Hematopoietic multipotent progenitor cell treated with erythropoietin and hydrocortisone succinate and interleukin-3 and kit ligand, for 17 days (in vitro differentiated cells): ENCODE measurements around the gene MPDZ.

ENCODE experiments used
- DNase-seq: peaks from one replicate; pipeline ENCODE4 v3.0.0-alpha.2; 2015; ENCODE audit warnings: low spot score

MPDZ gene

GRCh38 chr9:13179257-13179656 lies 100.2 kb downstream of the MPDZ start:
- DNase-seq: no peak

DNA sequence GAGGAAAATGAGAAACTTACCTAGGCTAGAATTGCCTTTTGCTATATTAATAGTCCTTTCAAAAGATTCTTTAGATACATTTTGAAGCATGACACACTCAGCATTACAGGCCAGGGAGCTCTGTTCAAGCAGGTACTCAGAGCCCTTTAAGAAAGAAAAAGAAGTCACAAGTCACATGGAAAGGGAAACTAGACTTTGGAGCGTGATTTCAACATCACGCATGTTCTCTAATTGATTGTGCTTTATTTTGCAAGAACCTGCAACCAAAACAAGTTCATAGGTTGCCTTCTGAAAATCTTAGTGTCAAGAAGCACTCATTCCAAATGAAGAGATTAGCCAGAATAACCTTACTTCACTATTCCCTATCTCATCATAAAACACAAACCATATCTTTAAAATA lies 103.8 kb downstream of the MPDZ start:
- no peak for DNase-seq

DNA sequence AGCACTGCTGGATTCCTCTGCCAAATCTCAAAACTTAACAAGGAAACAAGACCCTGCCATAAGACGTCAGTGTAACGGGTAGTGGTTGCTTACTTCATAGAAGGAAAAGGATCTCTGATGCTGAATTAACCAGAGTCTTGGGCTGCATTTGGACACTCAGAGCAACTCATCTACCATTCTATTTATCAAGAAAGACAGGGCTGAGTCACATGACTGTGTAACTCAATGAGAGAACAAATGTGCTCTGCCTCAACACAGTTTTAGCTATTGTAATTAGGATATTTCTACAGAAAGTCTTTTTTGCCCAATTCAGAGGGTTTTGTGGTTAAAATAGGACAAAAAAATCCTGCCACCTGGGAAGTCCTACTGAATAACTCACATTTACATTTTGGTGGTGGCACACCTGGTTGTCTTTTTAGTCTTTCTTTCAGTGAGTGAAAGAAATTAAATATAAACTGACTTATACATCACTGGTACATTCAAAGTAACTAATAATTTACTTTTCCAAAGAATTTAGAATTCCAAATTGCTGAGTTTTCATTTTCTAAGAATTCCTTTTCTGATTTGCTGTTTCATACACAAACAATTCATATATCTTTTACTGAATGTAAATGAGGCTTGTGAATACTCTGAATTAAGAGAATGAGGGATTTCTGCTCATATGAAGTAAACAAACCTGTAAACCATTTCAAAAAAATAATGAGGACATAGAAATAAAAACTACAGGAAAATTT lies 104.4 kb downstream of the MPDZ start:
- no peak for DNase-seq

- no peak for DNase-seq
Measured at GRCh38 chr9:13173553-13173952, 105.9 kb downstream of the MPDZ start.

DNA sequence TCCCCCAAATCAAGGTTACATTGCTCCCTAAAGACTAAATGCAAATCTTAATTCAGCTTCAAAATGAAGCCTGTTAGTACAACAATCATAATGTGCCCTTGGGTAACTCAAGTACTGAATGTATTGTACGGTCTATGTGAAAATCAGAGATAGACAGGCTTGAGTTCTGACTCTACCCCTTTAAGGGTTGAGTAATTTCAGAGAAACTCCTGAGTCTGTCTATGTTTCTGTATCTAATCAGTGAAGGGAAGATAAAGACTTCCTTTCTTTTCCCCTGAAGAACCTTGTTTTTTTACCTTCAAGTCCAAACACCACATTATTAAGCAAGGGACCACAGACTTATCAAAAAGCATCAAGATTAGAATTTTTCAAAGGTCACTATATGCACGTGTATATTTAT lies 108.2 kb downstream of the MPDZ start:
- no peak for DNase-seq

DNA sequence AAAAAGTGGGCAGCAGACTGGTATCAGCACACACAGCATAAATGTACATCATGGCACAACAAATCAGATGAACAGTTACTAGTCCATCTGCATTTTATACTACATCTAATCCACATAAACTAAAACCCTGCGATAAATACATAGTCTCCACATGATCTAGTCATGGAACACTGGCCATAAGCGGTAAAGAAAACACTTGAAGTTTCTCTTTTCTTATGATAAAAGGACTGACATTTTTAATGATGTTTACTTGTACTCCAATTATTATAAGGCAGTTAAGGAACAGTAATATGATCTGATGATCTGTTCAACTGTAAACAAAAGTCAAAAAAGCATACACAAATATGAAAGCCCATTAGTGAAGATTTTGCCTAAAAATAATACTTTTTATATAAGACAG lies 112.5 kb downstream of the MPDZ start:
- no peak for DNase-seq

- no peak for DNase-seq
Measured at GRCh38 chr9:13165956-13166355, 113.5 kb downstream of the MPDZ start.

DNA sequence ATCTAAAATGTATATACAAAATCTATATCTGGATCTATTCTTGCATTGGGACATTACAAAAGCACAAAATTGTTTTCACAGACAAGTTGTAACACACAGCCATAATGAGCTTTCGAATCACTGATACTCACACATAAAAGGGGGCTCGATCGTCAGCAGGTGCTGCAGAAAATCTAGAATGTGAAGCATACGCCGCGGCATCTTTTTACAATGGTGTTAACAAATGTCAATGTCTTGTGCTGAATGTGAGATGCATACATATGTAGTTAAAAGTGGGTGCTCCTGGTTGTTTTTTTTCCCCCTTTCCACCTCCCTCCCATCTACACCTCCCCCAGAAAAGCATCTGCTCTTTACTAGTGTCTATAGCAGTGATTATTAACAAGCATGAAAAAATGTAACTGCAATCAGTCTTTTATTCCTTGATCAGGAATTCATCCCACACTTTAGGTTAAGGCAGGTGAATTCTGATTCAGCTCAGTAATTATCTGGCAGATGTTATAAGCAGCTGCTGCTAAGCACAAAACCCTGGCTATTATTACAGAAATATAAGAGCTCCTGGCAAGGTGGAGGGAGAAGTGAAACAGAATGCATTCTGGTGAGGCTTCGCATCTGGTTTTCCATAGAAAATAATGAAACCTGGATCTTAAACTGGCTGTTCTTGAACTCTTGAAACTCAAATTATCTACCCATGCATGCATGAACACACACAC lies 114.1 kb downstream of the MPDZ start:
- DNase-seq: no peak

GRCh38 chr9:13163946-13164345 lies 115.5 kb downstream of the MPDZ start:
- DNase-seq: no peak

DNA sequence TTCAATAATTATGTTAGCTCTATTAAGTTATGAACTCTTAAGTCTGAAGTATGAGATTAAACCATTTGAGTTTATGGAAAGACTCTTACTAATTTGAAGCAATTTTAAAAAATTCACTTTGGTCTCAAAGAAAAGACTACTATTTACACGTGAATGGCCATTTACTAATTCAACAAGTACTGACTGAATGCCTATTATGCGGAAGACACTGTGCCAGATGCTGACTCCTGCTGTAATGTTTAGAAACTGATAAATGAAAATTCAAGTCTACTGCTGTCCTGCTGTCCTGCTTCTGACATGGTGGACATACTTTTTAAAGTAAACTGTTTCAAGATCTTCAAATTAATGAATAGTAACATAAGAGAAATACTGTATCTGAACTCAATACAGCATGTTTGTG lies 116.2 kb downstream of the MPDZ start:
- DNase-seq: no peak

- DNase-seq: no peak
Measured at GRCh38 chr9:13160051-13160450, 119.4 kb downstream of the MPDZ start.

DNA sequence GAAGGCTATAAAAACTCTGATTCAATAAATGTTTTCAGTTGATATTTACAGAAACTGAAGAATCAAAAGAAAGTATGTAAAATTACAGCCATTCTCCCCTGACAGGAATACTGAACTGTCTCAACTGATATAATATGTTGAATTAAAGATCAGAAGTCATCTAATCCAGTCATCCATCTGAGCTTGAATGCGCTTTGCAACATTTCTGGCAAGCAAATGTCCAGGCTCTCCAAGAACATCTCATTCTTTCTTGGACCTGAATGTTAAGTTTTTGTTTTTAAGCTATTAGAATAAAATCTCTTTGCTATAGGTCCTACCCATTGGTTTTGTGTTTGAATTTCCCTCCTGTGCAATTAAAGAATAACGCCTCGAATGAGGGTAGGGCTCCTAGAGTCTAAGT lies 120.5 kb downstream of the MPDZ start:
- no peak for DNase-seq

DNA sequence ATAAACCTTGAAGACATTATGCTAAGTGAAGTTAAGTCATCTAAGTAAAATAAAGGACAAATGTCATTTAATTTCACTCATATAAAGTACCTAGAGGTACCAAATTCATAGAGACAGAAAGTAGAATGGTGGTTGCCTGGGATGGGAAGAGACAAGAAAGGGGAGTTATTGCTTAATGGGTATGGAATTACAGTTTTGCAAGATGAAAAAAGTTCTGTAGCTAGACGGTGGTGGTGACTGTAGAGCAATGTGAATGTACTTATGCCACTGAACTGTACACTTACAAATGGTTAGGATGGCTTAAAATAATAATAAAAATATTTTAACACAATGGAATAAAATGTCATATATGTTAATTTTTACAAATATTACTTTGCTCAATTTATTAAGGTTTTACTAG lies 128.0 kb downstream of the MPDZ start:
- DNase-seq: no peak

DNA sequence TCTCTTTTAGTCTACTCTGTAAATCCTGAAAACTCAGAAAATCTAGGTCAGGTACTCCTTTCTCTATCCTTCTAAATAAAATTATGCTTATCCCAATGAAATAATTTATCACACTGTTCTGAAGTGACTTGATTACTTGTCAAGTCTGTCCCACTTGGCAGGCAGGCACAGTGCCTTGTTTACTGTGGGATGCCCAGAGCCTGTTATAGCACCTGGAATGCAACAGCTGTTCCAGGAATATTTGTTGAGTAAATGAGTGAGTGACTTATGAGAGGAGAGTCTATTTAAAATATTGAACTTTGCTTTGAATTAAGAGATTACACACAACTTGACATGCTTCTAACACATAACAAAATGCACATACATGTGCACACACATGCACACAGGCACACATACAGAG lies 130.0 kb downstream of the MPDZ start:
- no peak for DNase-seq

GRCh38 chr9:13146840-13147239 lies 132.7 kb downstream of the MPDZ start:
- DNase-seq: no peak

- no peak for DNase-seq
Measured at GRCh38 chr9:13145340-13145739, 134.2 kb downstream of the MPDZ start.

- DNase-seq: no peak
Measured at GRCh38 chr9:13144166-13144775, 135.2 kb downstream of the MPDZ start.

- DNase-seq: no peak
Measured at GRCh38 chr9:13143281-13143680, 136.2 kb downstream of the MPDZ start.

DNA sequence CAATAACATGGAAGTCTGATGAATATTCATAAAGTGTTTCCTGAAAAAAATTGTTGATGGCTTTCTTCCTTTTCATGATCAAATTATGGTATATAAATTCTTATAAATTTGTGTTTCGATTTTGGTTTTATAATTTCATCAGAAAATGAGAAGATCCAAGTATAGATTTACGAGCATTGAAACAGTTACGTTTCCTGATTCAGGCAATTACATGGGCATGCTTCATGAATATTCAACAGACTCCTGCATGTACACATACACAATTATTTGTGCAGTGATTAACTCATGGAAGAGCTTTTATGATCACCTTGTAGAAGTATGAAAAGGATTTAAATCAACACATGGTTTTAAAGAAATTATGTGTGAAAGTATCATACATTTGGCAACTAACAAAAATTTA lies 136.7 kb downstream of the MPDZ start:
- DNase-seq: no peak

GRCh38 chr9:13141629-13142028 lies 137.9 kb downstream of the MPDZ start:
- no peak for DNase-seq

DNA sequence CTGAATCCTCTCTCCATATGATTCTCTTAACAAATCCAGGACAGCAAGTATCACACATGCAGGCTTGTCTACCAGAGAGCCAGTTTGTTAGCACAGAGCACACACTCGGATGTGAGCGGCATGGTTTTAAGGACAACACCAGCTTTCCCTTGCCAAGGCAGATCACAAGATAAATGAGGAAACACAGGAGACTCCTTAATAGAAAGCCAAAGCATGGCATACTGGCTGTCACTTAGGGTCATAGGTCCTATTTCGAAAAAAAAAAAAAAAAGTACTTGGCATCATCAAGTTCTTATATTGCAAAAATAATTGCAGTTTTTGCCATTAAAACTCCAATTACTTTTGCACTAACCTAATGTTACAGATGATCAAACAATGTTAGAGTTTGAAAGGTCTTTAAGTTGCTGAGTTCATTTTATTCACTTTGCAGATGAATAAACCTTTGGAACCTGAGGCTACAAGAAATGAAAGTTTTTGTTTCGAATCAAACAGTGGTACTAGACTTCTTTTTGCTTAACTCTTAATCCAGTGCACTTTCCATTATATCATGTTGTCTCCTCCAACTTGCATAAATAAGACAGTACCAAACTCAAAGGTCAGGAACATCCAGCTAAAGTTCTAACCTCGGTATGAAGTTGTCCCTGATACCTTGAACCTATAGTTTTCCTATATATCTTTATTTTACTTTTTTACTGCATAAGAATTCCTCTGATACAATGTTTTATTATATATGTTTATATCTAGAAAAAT lies 138.5 kb downstream of the MPDZ start:
- no peak for DNase-seq

DNA sequence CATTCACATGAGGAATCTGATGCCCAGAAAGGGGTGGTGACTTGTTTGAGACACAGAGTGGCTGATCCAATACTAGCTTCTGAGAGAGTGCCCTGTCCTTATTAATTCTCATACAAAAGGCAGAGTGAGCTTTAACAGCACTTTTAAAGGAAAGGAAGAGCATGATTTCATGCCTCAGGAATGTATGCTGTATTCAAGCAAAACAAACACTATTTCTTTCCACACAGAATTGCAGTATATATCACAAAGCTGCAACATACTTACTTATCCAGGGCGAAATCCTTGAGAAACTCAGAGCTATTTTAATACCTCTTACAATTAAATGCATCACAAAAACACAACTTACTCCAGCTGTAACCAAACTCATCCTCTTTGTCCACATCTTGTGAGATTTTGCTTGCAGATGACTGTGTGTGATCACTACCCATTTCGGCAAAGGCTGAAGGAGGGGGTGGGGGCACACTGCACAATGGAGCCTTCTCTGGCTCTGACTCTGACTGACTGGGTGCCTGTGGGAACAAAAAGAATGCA lies 139.8 kb downstream of the MPDZ start:
- no peak for DNase-seq

DNA sequence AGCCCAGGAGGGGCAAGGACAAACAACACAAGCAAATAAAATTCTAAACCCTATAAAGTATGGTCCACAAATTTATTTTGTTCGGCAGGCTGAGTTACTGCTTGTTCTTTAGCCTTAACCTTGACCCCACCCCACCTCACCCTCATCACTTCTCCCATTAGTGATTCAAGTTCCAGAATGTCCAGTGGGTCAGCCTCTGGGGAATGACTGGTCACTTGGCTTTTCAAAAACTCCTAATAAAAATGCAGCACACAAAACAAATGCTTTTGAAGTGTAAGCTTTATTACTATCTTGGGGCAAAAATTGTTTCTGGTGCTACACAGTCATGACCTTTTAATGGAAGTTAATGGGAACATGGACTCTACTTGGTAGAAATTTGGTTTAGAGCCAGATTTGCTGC lies 142.1 kb downstream of the MPDZ start:
- no peak for DNase-seq
